GM20431 (cell line): ENCODE measurements around the gene NDUFS8.

Experiments used
- in situ Hi-C: fragments of 300-500 bp; cut with MseI, MboI; formaldehyde crosslinking; loops from one replicate; pipeline ENCODE4 v1.15.0; 2020; ENCODE audit warnings: low sequenced_read_pairs; ENCODE audit not compliant: unreplicated experiment

Gene NDUFS8

GRCh38 chr11:68002938-68003845 is 27.3 kb upstream of the NDUFS8 start:
- in situ Hi-C loops: loop anchor here (10.0 kb wide), 1 partner anchor 192 kb away; no protein-coding TSS in a partner anchor

DNA sequence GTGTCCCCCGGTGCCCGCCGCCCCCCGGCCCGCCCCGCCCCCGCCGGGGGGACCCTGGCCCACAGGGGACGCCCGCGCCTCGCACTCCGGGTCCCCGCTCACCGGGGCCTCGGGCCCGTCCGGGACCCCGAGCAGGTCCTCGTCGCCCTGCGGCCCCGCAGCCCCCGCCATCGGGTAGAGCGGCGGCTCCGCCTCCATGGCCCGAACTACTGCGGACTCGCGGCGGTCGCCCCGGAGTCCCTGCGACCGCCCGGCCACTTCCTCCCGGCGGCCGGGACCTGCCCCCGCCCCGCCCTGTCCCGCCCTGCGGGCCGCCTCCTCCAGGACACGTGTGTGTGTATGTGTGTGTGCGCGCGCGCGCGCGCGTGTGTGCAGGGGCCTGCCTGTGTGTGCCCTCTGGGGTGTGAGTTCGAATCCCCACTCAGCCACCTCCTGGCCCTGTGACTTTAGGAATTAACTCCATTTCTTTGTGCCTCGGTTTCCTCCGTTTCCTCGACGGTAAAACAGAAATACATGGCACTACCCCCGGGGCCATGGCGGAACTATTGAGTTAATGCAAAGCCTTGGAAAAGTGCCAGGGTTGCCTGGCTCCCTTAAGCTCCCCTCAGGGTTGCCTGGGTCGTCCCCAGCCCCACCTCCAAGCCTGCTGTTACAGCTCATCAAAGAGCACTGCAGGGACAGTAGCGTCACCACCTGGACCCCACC is 26.5 kb upstream of the NDUFS8 start, which contains the start of gene UNC93B1:
Gene UNC93B1, minus strand, starts transcription at position 252 of the 705 bp plus-strand sequence. Its CDS starts 54 bp downstream, at position 198.
- in situ Hi-C loops: loop anchor here (10.0 kb wide), 1 partner anchor 191 kb away; no protein-coding TSS in a partner anchor

- in situ Hi-C loops: loop anchor here (10.0 kb wide), 1 partner anchor 190 kb away; no protein-coding TSS in a partner anchor
Observed at GRCh38 chr11:68004551-68005335, 25.7 kb upstream of the NDUFS8 start.

- in situ Hi-C loops: loop anchor here (10.0 kb wide), 1 partner anchor 188 kb away; no protein-coding TSS in a partner anchor
Observed at GRCh38 chr11:68006606-68007166, 23.8 kb upstream of the NDUFS8 start.

GRCh38 chr11:68007498-68008380 is 22.7 kb upstream of the NDUFS8 start:
- in situ Hi-C loops: loop anchor here (10.0 kb wide), 1 partner anchor 187 kb away; no protein-coding TSS in a partner anchor

DNA sequence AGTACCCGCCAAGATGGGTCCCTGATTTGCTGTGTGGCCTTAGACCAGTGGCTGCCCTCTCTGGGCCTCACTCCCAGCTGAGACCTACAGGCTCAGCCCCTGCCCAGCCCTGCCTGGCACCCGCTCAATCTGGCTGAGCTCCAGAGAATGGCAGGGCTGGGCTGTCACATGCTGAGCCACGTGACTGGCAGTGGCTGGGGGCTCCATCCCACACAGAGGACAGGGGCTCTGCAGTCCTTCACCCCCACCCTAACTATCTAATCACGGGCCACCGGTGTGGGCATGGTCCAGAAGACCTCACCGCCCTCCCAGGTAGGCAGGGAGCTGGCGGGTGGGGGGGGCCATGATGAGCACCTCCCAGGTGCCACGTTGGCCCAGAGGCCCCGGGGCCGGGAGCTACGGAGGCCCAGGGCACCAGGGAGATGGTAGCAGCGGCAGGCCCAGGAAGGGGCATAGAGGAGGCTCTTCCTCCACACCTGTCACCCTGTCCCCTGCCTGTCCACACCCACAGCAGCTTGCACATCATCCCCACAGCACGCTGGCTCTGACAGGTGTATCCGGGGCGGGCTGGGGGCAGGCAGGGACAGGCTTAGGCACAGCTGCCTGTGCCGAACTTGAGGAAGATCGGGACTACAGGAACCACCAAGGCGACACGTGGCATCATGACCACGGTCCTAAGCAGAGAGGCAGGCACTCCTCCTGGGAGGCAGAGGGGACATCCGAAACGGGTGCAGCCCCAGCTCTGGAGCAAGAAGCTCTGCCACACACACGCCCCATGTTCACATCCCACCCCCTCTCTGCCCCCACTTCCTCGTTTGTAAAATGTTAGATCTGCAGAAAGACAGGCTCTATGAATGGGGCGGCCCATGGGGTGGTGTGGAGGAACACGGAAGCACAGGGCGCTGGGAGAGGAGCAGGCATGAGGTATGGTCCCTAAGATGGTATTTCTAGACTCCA is 21.8 kb upstream of the NDUFS8 start:
- in situ Hi-C loops: loop anchor here (10.0 kb wide), 1 partner anchor 186 kb away; no protein-coding TSS in a partner anchor

- in situ Hi-C loops: loop anchor here (10.0 kb wide), 1 partner anchor 185 kb away; no protein-coding TSS in a partner anchor
Observed at GRCh38 chr11:68009391-68010089, 20.9 kb upstream of the NDUFS8 start.

DNA sequence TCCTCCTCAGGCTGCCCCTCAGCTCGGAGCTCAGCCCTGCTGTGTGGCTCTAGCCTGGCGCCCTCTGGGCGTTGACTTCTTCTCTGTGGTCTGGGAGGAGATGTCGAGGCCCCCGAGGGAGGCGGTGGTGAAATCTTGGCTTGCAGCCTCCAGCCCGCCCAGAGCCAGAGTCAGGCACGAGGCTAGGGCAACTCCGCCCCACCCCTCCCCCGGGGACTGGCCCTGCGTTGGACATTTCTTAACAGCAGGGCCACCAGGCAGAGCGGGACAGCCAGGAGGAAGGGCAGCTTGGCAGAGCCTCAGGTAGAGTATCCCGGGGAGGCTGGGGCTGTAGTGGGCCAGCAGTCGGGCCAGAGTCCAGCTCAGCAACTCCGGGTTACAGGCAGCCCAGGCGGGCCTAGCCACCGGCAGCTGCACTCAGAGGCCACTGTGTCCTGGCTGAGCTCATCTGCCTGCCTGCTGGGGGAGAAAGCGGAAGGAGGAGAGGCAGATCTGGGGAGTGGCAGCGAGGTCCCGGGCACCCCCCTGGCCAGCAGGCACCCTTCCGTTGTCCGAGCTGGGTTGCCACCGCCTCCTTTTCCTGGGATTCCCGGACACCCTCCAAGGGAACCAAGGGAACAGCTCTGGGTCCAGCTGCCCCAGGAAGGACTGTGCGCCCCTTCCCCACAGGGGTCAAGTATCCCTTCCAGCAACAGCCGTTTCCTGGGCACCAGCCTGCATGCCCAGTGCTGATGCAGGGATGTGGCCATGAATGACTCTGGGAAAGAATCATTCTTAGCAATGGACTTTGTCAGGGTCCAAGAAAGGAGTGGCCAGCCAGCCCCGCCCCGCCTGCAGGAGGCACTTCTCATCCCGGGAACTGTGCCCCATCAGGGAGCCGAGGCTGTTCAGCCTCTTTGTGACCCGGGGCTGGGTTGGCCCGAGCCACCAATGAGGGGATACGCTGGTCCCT is 20.1 kb upstream of the NDUFS8 start, which contains the start of gene ALDH3B1:
Gene ALDH3B1, plus strand, starts transcription at position 238 of the 952 bp plus-strand sequence. CDS start 4,971 bp downstream, outside the sequence.
- in situ Hi-C loops: no loop called here

DNA sequence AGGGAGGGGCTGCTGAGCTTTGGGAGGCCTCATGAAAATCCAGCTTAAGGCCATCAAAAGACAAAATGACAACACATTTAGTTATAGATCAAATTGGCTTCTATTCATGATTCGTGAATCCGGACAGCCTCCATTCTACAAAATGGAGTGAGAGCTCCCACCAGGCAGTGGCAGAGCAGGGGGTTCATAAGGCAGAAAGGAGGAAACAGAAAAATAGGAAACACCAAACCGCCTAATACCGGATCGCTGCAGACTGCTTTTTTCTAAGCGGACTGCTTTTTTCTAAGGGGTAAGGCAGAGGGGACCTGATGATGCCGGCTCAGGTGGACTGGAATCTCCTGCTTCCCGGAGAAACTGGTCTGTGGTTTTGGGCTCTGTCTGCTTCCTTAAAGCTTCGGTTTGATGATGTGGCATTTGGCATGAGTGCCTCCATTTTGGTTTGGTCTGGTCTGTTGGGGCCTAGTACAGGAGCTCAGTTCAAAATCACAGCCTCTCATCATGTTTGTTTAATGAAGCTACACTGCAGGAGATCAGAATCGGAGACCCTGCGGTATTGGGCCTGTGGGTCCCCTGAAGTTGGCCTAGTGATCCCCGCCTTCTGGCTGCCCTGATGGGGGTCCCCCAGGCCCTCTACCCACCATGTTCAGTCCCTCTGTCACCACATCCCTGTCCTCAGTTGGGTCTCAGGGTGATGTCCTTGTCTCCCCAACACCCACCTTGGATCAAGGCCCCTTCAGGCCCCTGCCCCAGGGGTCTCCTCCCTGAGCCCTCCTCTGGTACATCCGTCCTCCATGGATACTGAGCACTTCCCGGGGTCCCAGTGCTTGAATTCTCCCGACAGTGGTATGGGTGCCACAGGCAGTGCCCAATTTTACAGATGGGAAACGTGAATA is 19.2 kb upstream of the NDUFS8 start:
- in situ Hi-C loops: no loop called here

- in situ Hi-C loops: no loop called here
Observed at GRCh38 chr11:68012044-68012842, 18.2 kb upstream of the NDUFS8 start.

DNA sequence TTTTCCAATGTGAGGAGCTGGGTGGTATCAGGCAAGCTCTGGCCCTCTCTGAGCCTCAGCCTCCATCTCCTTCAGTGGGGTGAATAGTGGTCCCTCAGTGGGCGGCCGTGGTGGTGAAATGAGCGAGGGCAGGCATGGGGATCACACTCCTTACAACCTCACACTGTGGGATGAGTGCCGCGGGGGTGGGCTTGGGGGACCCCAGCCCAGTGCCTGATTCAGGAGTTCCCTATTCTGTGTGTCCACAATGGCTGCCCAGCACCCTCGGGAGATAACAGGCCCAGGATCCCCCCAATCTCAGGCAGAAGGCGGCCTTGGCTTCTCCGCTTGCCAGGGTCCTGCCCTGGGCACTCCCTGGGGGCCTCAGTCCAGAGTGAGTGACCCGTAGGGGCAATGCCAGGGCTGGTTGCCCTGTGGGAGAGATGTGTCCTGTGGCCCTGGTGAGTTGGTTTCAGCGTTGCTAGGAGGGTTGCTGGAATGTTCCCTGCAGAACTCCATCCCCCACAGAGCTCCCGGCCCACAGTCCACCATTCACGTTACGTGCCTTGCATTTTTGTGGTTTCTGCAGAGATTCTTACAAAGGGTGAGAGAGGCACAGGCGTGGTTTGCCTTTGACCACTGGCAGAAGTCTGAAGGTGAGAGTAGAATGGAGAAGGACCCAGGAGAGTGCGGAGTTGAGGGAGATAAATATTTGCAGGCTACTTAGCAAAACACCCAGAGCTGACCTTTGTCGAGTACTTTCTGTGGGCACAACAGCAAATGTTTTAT is 17.5 kb upstream of the NDUFS8 start:
- in situ Hi-C loops: no loop called here

GRCh38 chr11:68013611-68014156 is 16.8 kb upstream of the NDUFS8 start:
- in situ Hi-C loops: no loop called here
